ENCODE results near the gene HMGN1. TPM values are rescaled to one million over a fixed set of nuclear protein-coding genes. Genes with fewer than 3 reads are reported as not detected.

HMGN1 gene, protein sequence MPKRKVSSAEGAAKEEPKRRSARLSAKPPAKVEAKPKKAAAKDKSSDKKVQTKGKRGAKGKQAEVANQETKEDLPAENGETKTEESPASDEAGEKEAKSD
- total RNA-seq = 341 and 362 TPM in 2 replicates

DNA sequence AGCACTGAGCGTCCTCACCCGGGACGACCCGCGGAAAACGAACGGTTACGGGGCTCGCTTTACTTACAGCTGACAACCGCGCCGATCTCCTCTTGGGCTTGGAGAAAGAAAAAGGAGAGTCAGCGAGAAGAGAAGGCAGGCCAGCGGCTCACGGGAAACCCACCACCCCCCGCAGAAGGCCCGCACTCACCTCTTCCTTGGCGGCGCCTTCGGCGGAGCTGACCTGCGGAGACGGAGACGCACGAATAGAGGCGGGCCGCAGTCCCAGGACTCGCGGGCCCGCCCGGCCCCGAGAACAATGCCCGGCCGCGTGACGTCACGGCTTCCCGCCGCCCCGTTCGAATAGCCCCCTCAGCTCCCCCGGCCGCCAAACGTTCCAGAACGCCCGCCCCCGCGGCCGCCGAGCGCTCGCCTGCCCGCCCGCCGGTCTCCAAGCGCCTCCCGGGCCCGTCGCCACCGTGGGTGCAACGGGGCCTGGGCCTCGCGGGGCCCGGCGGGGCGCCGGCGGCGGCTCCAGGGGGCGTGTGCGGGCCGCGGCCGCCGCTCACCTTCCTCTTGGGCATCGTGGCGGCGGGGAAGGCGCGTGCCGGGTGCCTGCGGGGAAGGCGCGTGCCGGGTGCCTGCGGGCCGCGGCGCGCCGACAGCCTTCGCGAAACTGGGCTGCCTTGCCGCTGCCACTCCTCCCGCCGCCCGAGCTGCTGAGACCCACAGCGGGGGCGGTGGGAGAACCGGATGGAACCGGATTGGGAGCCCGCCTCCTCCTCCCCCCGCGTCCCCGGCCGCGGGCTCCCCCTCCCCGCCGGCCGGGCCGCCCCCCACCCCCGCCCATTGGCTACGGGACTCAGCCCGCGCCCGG lies at the start of gene HMGN1:
HMGN1 (minus strand) TSS at position 734 of the 856 bp plus-strand sequence; CDS start at position 563, 171 bp downstream.
- no peak for TF ChIP-seq CTCF (IDR thresholded peaks at IDR 0.05; ENCODE audit: insufficient read depth, low read length, severe bottlenecking)
- FAIRE-seq = no peak
- Histone ChIP-seq H3K36me3 (ENCODE audit: control insufficient read depth, insufficient read depth, low read length) (peaks cover 4% of the 10 kb centered on the region), H3K27me3 (ENCODE audit: control insufficient read depth, insufficient read depth, low read length) (no peaks in the 10 kb centered on the region), H3K4me3 (ENCODE audit: low read depth, low read length) (peak within 1 kb of the TSS; percentile 70)
- peak; percentile 55 for DNase-seq (ENCODE audit: low read depth)

DNA sequence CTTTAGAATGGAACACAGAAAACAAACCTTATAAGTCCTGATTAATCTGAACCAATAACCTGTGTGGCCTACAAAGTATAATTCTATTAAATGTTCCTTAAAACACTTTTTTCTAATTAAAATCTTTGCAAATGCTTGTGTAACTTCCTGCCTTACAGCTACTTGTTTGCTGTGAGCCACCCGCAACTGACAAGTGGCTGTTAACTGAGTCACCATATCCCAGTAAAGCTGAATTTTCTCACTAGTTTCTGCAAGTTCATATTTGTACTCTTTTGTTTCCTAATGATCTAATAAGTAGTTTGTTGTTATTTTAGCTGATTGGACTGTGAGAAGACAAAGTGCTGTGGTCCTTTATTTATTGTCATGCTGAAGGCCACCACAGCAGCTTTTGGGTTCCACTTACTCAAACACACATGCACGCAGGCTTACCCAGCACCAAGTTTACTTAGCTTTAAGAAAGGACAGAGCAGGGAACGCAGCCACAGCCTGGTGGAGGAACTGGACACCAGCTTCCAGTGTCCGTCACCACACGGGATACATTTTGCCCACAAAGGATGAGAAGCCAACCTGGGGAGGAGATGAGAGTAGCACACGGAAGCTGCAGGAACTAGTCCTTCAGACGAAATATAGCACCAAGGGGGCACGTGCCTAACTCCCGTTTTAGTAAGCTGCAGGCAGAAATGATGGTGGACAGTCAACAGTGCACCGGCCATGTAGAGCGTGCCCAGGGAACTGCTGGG lies 48.9 kb upstream of the HMGN1 start:
- H3K4me3 ChIP-seq (ENCODE audit: low read depth, low read length) = no peak overlapping the region
- H3K27me3 ChIP-seq (ENCODE audit: control insufficient read depth, insufficient read depth, low read length) = no peaks in the 10 kb centered on the region
- FAIRE-seq = no peak
- H3K36me3 ChIP-seq (ENCODE audit: control insufficient read depth, insufficient read depth, low read length) = peaks cover 6% of the 10 kb centered on the region
- DNase-seq (ENCODE audit: low read depth) = peak; percentile 77
- TF ChIP-seq CTCF (IDR thresholded peaks at IDR 0.05; ENCODE audit: insufficient read depth, low read length, severe bottlenecking) = no peak

DNA sequence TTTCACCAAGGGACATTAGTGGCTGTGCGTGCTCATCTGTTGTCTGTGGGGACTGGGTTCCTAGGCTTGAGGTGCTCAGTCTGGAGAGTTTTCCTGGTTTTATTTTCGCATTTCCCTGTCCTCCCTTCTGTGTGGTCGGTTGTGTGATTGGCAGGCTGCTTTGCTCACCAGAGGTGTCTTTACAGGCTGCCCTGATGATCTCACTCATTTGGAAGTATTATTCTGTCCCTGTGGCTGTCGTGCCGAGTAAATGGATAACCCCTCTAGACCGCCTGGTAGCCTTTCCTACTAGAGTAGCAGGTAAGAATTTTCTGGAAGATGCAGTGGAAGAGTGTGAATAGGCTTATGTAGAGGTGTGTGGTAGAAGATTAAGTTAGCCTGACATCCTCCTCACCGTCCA lies 44.1 kb upstream of the HMGN1 start:
- FAIRE-seq = no peak
- TF ChIP-seq CTCF (IDR thresholded peaks at IDR 0.05; ENCODE audit: insufficient read depth, low read length, severe bottlenecking) = no peak
- H3K27me3 ChIP-seq (ENCODE audit: control insufficient read depth, insufficient read depth, low read length) = no peaks in the 10 kb centered on the region
- no peak overlapping the region for H3K4me3 ChIP-seq (ENCODE audit: low read depth, low read length)
- DNase-seq (ENCODE audit: low read depth) = no peak
- H3K36me3 ChIP-seq (ENCODE audit: control insufficient read depth, insufficient read depth, low read length) = peaks cover 10% of the 10 kb centered on the region

- no peak for FAIRE-seq
- DNase-seq (ENCODE audit: low read depth) = no peak
Measured at GRCh38 chr21:39390212-39390765, 41.4 kb upstream of the HMGN1 start.

GRCh38 chr21:39388811-39389155 lies 39.9 kb upstream of the HMGN1 start:
- no peak for TF ChIP-seq CTCF (IDR thresholded peaks at IDR 0.05; ENCODE audit: insufficient read depth, low read length, severe bottlenecking)
- Histone ChIP-seq H3K27me3 (ENCODE audit: control insufficient read depth, insufficient read depth, low read length) (no peaks in the 10 kb centered on the region), H3K36me3 (ENCODE audit: control insufficient read depth, insufficient read depth, low read length) (peaks cover 10% of the 10 kb centered on the region), H3K4me3 (ENCODE audit: low read depth, low read length) (no peak overlapping the region)
- DNase-seq (ENCODE audit: low read depth) = no peak
- FAIRE-seq = no peak

More at GRCh38 chr21:39390212-39390765, 41.4 kb upstream of the HMGN1 start:
- no peak for TF ChIP-seq CTCF (IDR thresholded peaks at IDR 0.05; ENCODE audit: insufficient read depth, low read length, severe bottlenecking)
- Histone ChIP-seq H3K27me3 (ENCODE audit: control insufficient read depth, insufficient read depth, low read length) (no peaks in the 10 kb centered on the region), H3K4me3 (ENCODE audit: low read depth, low read length) (no peak overlapping the region), H3K36me3 (ENCODE audit: control insufficient read depth, insufficient read depth, low read length) (peaks cover 10% of the 10 kb centered on the region)
